ENCODE measurements around the gene GALNT11. TPM values are rescaled to one million over a fixed set of nuclear protein-coding genes. Genes with fewer than 3 reads are reported as not detected.

GALNT11 gene
- total and polyA plus RNA-seq, 9 of the 15 experiments (the other 6 are each of a cell fraction or from before 2014, with no cell fraction given): 8.2 to 59.5 (median 36.5) TPM

DNA sequence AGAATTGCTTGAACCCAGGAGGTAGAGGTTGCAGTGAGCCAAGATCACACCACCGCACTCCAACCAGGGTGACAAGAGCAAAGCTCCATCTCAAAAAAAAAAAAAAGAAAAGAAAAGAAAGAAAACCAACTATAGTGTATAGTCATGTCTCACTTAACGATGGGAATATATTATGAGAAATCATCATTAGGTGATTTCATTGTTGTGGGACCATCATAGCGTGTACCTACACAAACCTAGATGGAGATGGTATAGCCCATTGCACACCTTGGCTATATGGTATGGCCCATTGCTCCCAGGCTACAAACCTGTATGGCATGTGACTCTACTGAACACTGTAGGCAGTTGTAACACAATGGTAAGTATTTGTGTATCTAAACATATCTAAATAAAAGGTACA lies 8.5 kb upstream of the GALNT11 start:
- intact Hi-C loops (cut with micrococcal nuclease): no loop called here
- H3K4me1 ChIP-seq (replicated peaks in 1 of 2; ENCODE audit: control insufficient read depth in 2 of 2, insufficient read depth in 2 of 2, low read length in 2 of 2): no peaks in the 10 kb centered on the region
- 6% methylated on average over 3 of the region's 3 CpGs for WGBS (ENCODE audit: insufficient coverage, low coverage, missing lambda C conversion rate)
- H4K20me1 ChIP-seq (replicated peaks; ENCODE audit: control insufficient read depth, insufficient read depth, low read length): no peaks in the 10 kb centered on the region
- no peak overlapping the region for H3K27ac ChIP-seq (ENCODE audit: extremely low read depth, low read depth, low read length)
- H3K9ac ChIP-seq (ENCODE audit: insufficient read depth in 1 of 2, low read depth in 2 of 2, low read length in 2 of 2): no peak overlapping the region
- no peaks in the 10 kb centered on the region for H3K9me1 ChIP-seq (ENCODE audit: control insufficient read depth, insufficient read depth, low read length)
- ATAC-seq (peak; percentile 31; the same call in 2 of the 3 replicates), DNase-seq (ENCODE audit: extremely low read depth in 1 of 4, low spot score in 3 of 4) (no peak), FAIRE-seq (no peak)
- H3K9me3 ChIP-seq (replicated peaks; ENCODE audit: control insufficient read depth, insufficient read depth, low read depth, low read length): peaks cover 3% of the 10 kb centered on the region
- peaks cover 49 to 54% of the 10 kb centered on the region in 2 experiments for H3K27me3 ChIP-seq (ENCODE audit: control insufficient read depth in 2 of 2, insufficient read depth in 2 of 2, low read length in 2 of 2)
- in situ Hi-C loops (cut with MboI): no loop called here
- no TSS peak for BruUV-seq (replicated peaks)
- H3K4me3 ChIP-seq: no peak overlapping the region
- ChIA-PET POLR2A (no interaction called here), CTCF (ENCODE audit: low intra/inter-chr PET ratio) (no interaction called here)
- no peaks in the 10 kb centered on the region for H3K79me2 ChIP-seq (ENCODE audit: control insufficient read depth, insufficient read depth, low read length)
- H3K4me2 ChIP-seq (ENCODE audit: insufficient read depth, low read length): no peak overlapping the region
- no peaks in the 10 kb centered on the region for H3K36me3 ChIP-seq (ENCODE audit: control insufficient read depth, insufficient read depth, low read length)
- H2AFZ ChIP-seq (ENCODE audit: low read depth, low read length): no peak overlapping the region
- TF ChIP-seq ATF7 (IDR thresholded peaks at IDR 0.05): 0 out of 2 replicates have a peak, but pooled peaks have one; percentile 11
- peak in 1 of 2 experiments; percentile 69; a peak in 1 of 4 replicates for TF ChIP-seq FOXK2 (conservative IDR thresholded peaks at IDR 0.05 in 1 of 2, IDR thresholded peaks at IDR 0.05 in 1 of 2; ENCODE audit: low read depth in 2 of 2)
- TF ChIP-seq, protein P1, sequence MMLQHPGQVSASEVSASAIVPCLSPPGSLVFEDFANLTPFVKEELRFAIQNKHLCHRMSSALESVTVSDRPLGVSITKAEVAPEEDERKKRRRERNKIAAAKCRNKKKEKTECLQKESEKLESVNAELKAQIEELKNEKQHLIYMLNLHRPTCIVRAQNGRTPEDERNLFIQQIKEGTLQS (IDR thresholded peaks at IDR 0.05): no peak
- TF ChIP-seq, protein P1 (CRISPR knock-in tag; conservative IDR thresholded peaks at IDR 0.05): no peak
- TF ChIP-seq, protein P2, sequence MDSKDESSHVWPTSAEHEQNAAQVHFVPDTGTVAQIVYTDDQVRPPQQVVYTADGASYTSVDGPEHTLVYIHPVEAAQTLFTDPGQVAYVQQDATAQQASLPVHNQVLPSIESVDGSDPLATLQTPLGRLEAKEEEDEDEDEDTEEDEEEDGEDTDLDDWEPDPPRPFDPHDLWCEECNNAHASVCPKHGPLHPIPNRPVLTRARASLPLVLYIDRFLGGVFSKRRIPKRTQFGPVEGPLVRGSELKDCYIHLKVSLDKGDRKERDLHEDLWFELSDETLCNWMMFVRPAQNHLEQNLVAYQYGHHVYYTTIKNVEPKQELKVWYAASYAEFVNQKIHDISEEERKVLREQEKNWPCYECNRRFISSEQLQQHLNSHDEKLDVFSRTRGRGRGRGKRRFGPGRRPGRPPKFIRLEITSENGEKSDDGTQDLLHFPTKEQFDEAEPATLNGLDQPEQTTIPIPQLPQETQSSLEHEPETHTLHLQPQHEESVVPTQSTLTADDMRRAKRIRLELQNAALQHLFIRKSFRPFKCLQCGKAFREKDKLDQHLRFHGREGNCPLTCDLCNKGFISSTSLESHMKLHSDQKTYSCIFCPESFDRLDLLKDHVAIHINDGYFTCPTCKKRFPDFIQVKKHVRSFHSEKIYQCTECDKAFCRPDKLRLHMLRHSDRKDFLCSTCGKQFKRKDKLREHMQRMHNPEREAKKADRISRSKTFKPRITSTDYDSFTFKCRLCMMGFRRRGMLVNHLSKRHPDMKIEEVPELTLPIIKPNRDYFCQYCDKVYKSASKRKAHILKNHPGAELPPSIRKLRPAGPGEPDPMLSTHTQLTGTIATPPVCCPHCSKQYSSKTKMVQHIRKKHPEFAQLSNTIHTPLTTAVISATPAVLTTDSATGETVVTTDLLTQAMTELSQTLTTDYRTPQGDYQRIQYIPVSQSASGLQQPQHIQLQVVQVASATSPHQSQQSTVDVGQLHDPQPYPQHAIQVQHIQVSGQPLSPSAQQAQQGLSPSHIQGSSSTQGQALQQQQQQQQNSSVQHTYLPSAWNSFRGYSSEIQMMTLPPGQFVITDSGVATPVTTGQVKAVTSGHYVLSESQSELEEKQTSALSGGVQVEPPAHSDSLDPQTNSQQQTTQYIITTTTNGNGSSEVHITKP (IDR thresholded peaks at IDR 0.05; ENCODE audit: partially characterized antibody): peak; percentile 97
- 0 out of 2 replicates have a peak, but pooled peaks have one; percentile 27 for TF ChIP-seq JUND (IDR thresholded peaks at IDR 0.05; ENCODE audit: borderline replicate concordance, low read depth, low read length)
- no peak for TF ChIP-seq JUND (tag; IDR thresholded peaks at IDR 0.05; ENCODE audit: borderline replicate concordance, low read depth, low read length)
- TF ChIP-seq, protein P3, sequence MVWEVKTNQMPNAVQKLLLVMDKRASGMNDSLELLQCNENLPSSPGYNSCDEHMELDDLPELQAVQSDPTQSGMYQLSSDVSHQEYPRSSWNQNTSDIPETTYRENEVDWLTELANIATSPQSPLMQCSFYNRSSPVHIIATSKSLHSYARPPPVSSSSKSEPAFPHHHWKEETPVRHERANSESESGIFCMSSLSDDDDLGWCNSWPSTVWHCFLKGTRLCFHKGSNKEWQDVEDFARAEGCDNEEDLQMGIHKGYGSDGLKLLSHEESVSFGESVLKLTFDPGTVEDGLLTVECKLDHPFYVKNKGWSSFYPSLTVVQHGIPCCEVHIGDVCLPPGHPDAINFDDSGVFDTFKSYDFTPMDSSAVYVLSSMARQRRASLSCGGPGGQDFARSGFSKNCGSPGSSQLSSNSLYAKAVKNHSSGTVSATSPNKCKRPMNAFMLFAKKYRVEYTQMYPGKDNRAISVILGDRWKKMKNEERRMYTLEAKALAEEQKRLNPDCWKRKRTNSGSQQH (CRISPR knock-in tag; IDR thresholded peaks at IDR 0.05): no peak
- no peak for TF ChIP-seq HMGN3 (IDR thresholded peaks at IDR 0.05; ENCODE audit: borderline replicate concordance, extremely low read depth, insufficient read length, low read depth, low read length)
- TF ChIP-seq, protein P4, sequence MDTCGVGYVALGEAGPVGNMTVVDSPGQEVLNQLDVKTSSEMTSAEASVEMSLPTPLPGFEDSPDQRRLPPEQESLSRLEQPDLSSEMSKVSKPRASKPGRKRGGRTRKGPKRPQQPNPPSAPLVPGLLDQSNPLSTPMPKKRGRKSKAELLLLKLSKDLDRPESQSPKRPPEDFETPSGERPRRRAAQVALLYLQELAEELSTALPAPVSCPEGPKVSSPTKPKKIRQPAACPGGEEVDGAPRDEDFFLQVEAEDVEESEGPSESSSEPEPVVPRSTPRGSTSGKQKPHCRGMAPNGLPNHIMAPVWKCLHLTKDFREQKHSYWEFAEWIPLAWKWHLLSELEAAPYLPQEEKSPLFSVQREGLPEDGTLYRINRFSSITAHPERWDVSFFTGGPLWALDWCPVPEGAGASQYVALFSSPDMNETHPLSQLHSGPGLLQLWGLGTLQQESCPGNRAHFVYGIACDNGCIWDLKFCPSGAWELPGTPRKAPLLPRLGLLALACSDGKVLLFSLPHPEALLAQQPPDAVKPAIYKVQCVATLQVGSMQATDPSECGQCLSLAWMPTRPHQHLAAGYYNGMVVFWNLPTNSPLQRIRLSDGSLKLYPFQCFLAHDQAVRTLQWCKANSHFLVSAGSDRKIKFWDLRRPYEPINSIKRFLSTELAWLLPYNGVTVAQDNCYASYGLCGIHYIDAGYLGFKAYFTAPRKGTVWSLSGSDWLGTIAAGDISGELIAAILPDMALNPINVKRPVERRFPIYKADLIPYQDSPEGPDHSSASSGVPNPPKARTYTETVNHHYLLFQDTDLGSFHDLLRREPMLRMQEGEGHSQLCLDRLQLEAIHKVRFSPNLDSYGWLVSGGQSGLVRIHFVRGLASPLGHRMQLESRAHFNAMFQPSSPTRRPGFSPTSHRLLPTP (IDR thresholded peaks at IDR 0.05; ENCODE audit: borderline replicate concordance, extremely low read depth, insufficient read length): no peak
- TF ChIP-seq PCBP2 (IDR thresholded peaks at IDR 0.05; ENCODE audit: low read depth, low read length, poor library complexity, severe bottlenecking): no peak
